GM18868 (cell line): ENCODE results near the gene SYNE1.
"Not testable (repeated sequence)": the region's sequence is repeated elsewhere in the genome, so short reads cannot be mapped to it uniquely, and the experiment has no call there.

Experiments used
- ATAC-seq: cut with Tn5 transposase; IDR thresholded peaks from one replicate; pipeline ENCODE4 v1.9.1; 2021; ENCODE audit warnings: mild to moderate bottlenecking, moderate library complexity; ENCODE audit not compliant: unreplicated experiment

SYNE1 gene

GRCh38 chr6:152328200-152328599 is 309.0 kb downstream of the SYNE1 start:
- not testable (repeated sequence) for ATAC-seq

- ATAC-seq = no peak
Observed at GRCh38 chr6:152323376-152323775, 313.8 kb downstream of the SYNE1 start.

GRCh38 chr6:152318278-152318677 is 318.9 kb downstream of the SYNE1 start:
- no peak for ATAC-seq

- ATAC-seq = no peak
Observed at GRCh38 chr6:152316024-152316423, 321.1 kb downstream of the SYNE1 start.

DNA sequence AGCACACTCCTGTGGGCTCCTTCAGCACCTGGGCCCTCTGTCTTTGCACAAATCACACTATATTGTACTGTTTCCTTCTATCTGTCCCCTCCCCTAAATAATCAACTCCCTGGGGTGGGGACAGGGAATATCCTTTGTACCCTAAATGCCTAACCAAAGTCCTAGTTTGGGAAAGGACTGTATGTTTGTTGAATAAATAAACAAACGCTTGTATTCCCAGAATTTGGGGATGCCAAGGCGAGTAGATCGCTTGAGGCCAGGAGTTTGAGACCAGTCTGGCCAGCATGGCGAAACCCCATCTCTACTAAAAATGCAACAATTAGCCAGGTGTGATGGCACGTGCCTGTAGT is 322.7 kb downstream of the SYNE1 start:
- no peak for ATAC-seq

DNA sequence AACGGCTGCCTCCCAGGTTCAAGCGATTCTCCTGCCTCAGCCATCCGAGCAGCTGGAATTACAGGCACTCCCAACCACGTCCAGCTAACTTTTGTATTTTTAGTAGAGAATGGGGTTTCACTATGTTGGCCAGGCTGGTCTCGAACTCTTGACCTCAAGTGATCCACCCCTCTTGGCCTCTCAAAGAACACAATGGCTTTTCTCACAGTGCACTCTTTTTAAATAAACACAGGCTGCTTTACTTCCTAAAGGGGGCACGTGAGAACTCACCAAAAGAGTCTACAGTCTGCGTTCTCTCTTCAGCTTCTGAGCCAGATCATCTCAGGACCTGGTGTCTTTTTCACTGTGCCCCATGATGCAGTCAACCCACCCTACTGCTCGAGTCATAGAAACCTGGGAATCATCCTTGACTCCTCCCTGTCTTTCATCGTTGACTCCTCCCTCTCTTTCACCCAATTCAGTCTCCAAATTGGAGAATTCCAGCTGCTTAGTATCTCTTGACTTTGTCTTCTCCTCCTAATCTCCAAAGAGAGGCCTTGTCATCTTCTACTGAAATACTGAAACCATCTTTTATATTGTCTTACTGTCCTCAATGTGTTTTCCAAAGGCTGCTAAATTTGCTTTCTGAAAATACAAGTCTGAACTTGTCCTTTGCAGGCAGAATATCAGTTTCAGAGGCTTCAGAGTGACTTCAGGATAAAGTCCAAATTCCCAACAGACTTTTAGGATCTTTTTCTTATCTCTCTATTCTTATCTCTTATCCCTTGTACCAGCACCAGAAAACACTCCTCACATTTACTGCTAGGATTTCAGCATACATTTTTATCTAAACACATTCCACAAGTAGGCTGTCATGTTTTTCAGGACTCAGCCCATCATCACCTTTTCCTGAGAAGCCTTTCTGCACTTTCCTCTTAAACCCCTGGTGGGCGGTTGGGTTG is 323.4 kb downstream of the SYNE1 start:
- ATAC-seq = no peak

GRCh38 chr6:152312434-152312833 is 324.7 kb downstream of the SYNE1 start:
- no peak for ATAC-seq

DNA sequence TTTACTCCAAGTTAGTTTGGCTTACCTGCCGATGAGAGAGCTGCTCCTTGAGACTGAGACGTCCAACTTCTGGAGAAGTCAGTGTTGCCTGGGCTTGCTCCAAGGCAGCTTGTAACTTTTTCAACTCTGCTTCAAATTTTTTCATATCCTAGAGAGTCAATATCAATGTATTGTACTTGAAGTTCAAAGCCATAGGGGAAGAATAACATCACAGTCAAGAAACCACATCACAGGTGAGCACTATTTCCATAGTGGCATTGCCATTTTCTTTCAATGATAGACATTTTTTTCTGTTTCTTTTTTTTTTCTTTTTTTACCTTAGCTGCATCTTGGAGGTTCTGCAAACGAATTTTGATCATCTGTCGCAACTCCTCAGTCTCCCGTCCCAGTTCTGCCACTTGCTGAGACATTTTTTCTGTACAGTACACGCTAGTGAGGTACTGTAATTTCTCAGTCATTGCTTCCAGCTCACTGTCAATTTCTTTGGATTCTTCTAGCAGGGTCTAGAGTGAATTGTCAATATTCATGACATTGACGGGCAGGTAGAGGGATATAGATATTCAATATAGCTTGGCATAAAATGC is 326.7 kb downstream of the SYNE1 start:
- no peak for ATAC-seq

DNA sequence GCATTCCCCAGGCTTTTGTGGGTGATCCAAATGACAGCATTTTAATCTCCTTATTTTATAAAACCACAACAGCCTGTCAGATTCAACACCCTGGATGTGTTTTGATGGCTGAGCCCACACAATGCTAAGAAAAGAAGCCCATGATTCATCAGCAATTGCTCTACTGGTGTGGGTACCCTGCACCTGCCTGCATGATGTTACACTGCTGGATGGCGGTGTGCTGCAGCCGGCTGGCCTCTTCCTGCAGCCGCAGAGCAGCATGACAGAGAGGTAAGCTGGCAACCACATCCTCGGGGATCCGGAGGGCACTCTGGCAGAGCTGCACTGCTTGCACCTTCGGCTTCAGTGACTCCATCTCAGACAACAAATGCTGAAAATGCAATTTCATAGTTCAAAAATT is 327.5 kb downstream of the SYNE1 start:
- ATAC-seq = peak; percentile 58

- ATAC-seq = no peak
Observed at GRCh38 chr6:152309006-152309405, 328.2 kb downstream of the SYNE1 start.

DNA sequence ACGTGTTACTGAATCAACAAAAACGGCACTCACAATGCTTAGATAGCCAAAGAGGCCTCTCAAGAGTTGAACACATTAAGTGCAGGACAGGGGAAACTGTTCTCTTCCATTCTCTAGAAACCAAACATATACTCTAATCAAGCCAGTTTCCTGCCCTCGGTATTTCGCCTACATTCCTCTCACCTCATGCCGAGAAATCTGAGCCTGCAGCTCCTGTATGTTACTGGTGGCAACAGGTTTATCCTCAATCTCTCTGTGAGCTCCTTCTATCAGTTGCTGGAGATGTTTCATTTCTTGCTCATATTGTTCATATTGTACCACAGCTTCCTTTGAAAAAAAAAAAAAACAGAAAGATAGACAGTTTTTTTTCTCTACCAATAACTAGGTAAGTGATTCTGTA is 328.9 kb downstream of the SYNE1 start:
- ATAC-seq = no peak

GRCh38 chr6:152305672-152306071 is 331.5 kb downstream of the SYNE1 start:
- no peak for ATAC-seq

DNA sequence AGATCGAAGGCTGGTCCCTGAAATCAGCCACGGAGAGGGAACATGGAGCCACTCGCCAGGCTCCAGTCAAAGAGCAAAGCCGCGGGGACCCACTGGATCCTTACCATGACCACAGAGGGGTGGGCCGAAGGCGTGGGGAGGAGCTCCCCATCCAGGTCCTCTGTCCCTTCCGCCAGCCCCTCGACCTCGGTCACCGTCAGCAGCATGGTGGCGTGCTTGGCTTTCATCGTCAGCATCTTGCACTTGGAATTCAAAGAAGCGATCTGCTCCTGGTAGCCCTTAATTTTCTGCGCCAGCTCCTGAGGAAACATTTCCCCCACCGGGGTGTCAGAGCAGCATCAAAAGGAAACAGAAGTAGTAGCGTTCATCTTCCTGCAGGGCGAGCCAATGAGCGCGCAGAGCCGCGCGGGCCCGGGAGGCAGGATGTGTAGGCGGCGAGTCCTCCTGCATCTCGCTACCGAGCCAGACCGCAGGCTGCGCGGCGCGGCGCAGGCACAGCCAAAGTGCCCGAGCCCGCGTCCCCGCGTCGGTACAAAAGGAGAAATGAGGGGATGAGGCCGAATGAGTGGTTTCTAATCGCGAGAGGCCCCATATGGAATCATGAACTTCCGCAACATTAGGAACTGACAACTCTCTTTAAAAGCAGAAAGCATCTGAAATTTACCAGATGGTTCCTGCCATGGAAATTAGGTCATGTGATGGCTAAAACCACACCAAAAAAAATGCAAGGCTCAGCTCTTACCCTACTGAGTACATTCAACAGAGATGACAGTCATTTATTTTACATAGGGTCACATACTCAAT is 335.2 kb downstream of the SYNE1 start:
- peak; percentile 90 for ATAC-seq

DNA sequence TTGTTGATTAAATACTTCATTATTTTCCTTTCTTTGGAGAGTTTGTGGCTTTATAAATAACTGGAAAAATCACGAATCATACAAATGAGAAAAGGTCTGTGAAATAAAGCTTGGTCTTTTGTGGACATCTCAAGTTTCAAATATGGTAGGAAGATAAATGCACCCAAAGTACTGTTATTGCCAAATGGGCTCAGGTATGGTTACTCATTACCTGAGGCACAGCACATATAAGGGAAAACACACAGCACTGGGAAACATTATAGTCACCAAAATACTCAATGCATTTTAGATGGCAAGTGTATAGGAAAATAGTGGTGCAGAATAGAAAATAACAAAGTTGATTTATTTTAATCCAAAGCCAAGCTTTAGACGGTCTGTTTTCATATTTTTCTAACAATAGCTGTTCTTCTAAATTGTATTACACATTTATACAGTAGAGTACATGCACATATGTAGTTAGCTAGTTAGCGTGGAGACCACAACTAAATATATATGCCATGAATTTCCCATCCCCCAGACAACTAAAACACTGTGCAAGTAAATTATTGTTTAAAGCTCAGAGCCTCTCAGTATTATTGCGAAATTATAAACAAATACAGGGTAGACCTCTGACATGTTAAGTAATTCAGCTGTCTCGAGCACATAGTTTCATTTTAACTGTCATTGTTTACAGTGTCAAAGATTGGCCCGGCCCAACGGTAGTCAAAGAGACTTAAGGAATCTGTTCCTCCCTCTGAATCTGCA is 336.0 kb downstream of the SYNE1 start:
- ATAC-seq = peak; percentile 27

- ATAC-seq = no peak
Observed at GRCh38 chr6:152300517-152300916, 336.6 kb downstream of the SYNE1 start.

DNA sequence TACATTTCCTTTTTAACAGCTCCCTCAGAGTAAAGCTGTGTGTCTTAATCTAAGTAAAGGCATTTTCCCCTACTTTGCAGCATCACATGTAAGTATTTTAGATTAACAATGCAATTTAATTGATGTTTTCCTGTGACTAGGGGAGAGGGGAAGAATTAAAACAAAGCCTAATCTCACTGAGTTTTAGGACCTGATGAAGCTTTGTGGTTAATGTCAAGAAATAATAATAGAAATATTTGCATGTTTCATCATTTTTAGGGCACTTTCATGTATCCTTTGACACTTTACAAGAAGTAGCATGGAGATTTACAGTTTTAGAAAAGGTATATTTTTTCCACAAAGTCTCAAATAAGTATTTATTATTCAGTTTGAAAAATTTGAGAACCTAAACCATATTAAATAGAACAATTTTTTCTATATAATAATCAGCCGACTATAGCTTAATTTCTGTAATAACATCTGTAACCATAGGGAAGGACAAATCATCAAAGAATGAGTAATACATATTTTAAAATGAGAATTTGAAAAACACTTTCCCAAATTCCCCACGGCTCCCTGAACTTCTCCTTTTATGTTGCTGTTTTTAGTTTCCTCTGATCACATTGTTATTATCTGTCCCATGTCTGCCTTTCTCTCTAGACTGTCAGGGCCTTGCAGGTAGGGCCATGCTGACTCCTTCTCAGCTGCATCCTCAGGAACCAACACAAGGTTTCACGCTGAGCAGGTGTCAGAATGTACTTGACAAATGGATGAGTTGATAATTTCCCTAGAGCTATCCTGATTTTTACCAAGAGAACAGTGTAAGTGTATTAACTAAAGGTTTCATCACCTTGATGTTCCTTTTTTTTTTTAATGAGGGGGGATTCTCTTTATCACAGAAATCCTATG is 338.1 kb downstream of the SYNE1 start:
- no peak for ATAC-seq

- ATAC-seq = peak; percentile 14
Observed at GRCh38 chr6:152298055-152298647, 339.0 kb downstream of the SYNE1 start.

- no peak for ATAC-seq
Observed at GRCh38 chr6:152296648-152297376, 340.4 kb downstream of the SYNE1 start.

DNA sequence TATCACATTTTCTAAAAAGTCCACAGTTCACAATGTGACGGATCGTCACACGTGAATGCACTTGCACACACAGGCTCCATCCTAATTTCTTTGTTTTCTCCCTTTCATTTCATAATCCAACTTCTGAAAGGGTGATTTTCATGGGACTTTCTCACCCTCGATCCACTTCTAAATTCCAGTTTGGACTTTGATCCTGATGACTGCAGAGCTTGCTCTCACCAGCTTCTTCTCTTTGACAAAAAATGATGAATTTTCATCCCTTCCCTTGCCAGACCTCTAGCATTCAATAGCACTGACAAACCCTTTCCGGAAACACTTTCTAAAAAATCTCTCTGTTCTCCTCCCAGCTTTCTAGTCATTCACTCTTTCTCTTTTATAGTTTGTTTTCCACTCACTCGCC is 341.2 kb downstream of the SYNE1 start:
- no peak for ATAC-seq
